NK-92 treated with Interleukin-12 subunit alpha and Interleukin-12 subunit beta, amount 100 ng/mL, for 24 hours (cell line): Measurements from ENCODE around the gene PTS.

Experiments used
- DNase-seq: peaks from one replicate; lab custom pipeline; 2025; lab: John Stamatoyannopoulos, UW

PTS gene

DNA sequence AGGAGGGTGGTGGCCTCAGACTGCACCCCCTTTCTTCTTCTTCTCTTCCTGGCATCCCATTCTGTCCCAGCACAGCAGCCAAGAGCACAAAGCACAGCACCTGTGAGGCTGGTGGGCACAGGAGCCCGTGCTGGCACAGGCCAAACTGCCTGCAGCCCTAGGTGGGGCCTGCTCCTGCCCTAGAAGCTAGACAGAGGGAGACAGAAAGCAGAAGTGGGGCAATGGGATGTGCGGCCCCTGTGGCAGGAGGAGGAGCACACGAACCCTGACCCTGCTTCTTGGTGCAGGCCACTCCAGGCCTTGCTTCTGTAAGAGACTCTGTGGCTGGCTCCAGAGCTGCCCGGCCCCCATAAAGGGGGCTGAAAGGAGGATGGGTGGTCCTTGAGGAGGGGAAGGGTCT lies 3.9 kb upstream of the PTS start:
- DNase-seq = no peak

- no peak for DNase-seq
Measured at GRCh38 chr11:112223121-112223520, 3.1 kb upstream of the PTS start.

DNA sequence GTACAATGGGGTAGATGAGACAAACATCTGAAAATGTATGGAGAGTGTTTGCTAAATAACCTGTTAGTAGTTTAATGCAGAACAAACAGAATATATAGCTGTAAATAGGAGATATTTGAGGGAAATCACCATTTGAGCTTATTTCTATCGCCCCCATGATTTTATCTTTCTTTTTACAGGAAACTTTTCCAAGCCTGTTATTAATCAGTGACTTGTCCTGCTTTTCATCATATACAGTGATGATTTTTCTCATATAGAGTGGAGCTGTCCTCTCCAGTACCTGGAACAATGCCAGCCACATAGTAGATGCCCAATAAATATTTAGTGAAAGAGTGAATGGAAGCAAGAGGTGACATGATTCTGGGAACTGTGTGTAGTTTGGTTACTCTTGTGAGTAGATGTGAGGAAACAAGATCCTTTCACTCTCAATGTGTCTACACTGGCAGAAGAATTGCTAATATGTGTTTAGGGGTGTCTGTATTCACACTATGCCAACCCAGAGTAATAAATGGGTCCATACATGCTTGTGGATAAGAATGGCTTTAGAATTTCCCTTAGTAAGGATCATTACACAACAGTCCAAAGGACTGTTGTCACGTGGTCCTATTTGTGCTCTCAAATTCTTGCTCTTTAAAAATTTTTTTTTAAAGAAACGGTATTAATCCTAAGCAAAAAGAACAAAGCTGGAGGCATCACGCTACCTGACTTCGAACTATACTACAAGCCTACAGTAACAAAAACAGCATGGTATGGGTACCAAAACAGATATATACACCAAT lies 2.3 kb upstream of the PTS start:
- DNase-seq = no peak

- DNase-seq = no peak
Measured at GRCh38 chr11:112225753-112226061, 521 bp upstream of the PTS start.

DNA sequence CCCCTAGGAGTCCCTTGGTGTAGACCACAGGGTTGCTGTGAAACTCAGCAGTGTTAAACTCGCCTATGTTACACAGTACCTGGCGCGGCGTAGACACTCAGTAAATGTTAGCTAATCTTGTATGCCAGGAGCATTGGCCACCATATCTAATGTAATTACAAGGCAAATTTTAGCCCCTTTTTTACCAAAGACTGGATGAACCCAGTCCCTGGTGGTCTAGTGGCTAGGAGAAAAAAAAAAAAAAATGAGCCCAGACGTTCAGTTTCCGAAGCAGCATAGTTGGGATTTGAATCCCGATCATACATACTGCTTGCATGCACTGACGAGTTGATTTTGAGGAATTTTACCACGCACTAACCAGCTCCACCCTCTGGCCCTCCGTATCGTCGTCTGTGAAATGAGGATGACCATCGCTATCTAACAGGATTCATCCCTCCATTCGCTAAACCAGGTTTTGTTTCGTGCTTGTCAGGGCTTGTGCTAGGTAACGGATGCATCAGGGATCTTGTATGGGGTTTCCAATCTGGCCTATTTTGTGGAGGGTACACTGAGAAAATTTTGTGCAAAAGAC lies 688 bp downstream of the PTS start:
- DNase-seq = no peak

GRCh38 chr11:112227471-112227870 lies 1.2 kb downstream of the PTS start:
- DNase-seq = no peak

GRCh38 chr11:112228706-112229105 lies 2.5 kb downstream of the PTS start:
- no peak for DNase-seq

GRCh38 chr11:112229159-112229558 lies 2.9 kb downstream of the PTS start:
- no peak for DNase-seq

- no peak for DNase-seq
Measured at GRCh38 chr11:112229746-112230433, 3.7 kb downstream of the PTS start.

DNA sequence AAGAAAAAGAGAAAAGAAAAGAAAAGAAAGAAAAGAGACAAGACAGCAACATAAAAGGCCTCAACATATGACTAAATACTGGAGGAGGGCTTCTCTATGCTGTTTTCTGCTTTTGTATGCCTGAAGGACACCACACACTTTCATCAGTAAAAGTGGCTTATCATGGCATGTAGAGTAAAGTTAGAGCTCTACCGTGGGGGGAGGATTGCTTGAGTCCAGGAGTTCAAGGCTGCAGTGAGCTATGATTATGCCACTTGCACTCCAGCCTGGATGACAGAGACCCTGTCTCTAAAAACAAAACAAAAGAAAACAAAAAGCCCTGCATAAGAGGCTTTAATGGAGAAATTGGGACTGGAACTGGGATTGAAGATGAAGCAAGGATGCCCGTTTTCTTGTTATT lies 5.7 kb downstream of the PTS start:
- DNase-seq = no peak

DNA sequence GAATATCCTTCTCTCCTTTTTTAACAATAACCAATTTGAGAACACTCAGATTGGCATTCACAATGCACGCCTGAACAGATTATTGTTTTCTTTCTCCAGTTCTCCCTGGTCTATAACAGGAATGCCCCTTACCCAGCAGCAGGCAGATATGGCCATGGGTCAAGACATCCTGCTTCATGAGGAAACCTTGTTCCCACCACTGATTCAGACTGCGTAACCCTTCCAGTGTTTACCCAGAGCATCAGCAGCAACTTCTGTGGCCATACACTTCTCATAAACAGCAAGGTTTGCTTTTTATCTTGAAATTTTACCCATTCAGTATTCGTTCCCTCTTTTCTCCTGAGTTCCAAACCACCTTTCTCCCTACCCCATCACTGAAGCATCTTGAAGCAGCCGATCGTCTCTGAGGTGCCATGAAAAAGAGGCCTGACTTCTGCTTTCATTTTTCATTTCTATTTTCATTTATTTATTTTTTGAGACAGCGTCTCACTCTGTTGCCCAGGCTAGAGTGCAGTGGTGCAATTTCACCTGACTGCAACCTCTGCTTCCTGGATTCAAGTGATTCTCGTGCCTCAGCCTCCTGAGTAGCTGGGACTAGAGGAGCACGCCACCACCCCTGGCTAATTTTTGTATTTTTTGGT lies 9.6 kb downstream of the PTS start:
- no peak for DNase-seq

- no peak for DNase-seq
Measured at GRCh38 chr11:112237451-112237850, 11.2 kb downstream of the PTS start.

- no peak for DNase-seq
Measured at GRCh38 chr11:112238041-112238440, 11.8 kb downstream of the PTS start.

DNA sequence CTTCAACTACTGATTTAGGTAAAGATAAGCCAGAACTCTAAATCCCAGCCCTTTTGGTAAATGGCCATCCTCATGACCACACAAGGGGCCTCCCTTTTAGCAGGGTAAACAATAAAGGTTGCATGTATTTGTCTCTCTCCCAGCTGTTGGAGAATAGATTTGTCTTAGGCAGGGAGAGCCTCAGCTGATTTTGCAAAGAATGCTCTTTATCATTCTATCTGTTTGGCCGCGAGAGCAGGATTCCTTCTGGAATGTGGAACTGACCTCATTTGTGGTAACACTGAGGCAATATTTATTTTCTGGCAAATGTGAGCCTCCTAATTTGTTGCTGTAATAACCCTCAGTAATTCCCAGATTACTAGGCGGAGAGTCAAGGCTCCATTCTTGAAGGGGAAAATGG lies 15.3 kb downstream of the PTS start:
- no peak for DNase-seq

GRCh38 chr11:112247201-112247600 lies 21.0 kb downstream of the PTS start:
- no peak for DNase-seq

DNA sequence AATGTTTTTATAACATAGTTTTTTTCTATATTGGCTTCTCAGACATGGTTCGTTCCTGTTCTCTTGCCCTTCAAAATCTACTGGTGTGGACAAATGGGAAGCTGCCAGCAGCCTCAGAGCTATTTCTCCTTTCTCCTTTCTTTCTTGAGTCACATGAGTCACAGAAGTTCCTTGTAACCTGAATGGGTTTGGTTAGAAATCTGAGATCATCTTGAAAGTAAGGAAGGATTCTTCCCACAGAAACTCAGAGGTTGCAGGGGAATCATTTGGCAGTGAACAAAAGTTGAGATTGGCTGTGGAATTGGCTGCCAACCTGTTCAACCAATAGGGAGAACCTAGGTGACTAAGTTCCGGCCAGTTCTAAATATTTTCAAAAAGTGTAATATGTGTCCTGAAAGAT lies 22.0 kb downstream of the PTS start:
- no peak for DNase-seq

DNA sequence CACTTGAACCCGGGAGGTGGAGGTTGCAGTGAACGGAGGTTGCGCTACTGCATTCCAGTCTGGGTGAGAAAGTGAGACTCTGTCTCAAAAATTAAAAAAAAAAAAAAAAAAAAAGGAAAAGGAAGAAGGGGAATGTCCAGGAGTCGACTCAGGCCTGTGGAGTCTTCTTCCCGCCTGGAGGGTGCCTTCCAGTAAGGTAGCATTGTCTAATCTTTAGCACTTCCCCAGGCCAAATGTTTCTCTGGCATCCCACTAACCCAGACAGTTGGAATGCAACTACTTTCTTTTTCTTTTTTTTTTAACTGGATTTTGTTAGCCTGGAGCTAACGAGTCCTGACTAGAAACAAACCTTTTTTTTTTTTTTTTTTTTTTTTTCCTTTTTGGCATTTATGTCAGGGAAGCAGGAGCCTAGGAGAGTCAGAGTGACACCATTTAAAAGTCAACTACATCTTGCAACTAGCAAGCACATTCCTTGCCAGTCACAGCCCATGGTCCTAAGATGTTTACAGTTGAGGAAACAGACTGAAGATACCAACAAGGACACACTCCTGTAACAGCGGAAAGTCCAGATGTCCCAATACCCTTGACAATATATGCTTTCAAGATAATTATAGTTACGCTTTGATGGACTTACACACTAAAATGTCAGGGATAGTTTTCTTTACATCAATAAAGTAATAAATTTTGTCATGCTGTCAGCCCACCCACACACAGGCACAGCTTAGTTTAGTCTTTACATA lies 23.8 kb downstream of the PTS start:
- DNase-seq = no peak

GRCh38 chr11:112253605-112254242 lies 27.5 kb downstream of the PTS start:
- DNase-seq = no peak

DNA sequence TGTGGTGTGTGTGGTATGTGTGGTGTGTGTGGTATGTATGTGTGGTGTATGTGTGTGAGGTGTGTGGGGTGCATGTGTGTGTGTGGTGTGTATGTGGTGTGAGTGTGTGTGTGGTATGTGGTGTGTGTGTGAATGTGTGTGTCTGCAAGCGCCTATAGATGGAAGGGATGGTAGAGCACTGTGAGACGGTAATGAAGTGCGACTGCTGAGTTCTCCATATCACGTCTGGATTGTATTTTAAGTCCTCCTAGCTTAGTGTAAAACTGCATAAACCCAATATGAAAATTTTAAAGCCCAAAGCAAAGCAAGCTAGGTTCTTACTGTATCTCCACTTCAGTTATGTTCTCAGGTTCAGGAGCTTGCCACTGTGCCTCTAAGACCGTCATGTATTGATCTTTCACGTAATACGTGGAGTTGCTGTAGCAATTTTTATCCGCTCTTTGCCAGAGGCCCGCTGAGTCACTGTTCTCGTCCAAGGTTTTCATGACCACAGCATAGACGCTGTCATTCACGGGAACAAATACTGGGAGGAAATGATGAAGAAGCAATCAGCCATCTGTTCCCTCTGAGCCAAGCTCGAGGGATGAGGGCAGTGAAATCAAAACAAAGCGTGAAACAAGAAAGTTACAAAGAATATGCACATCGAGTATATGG lies 29.0 kb downstream of the PTS start:
- no peak for DNase-seq

GRCh38 chr11:112260490-112260889 lies 34.3 kb downstream of the PTS start, which contains the start of gene PLET1:
Gene PLET1, minus strand, starts transcription at chr11:112260860. Its CDS starts 271 bp downstream, at chr11:112260589.
- no peak for DNase-seq
